Endothelial cell (in vitro differentiated cells): Measurements from ENCODE around the gene TFAP2D. TPM values are rescaled to one million over a fixed set of nuclear protein-coding genes. Genes with fewer than 3 reads are reported as not detected.

Experiments
- DNase-seq: peaks from one replicate; pipeline ENCODE4 v3.0.0; 2021; ENCODE audit warnings: low spot score
- H3K27ac Mint-ChIP-seq: one replicate; pipeline ENCODE4 v1.8.0; 2021; ENCODE audit warnings: mixed read lengths, inconsistent platforms; ENCODE audit not compliant: unreplicated experiment
- H3K27me3 Mint-ChIP-seq: one replicate; pipeline ENCODE4 v1.8.0; 2021; ENCODE audit warnings: mild to moderate bottlenecking, moderate library complexity, mixed read lengths, inconsistent platforms; ENCODE audit not compliant: unreplicated experiment
- H3K36me3 Mint-ChIP-seq: one replicate; pipeline ENCODE4 v1.8.0; 2021; ENCODE audit warnings: mild to moderate bottlenecking, low read depth, mixed read lengths, inconsistent platforms; ENCODE audit not compliant: unreplicated experiment
- H3K4me1 Mint-ChIP-seq: one replicate; pipeline ENCODE4 v1.8.0; 2021; ENCODE audit warnings: mild to moderate bottlenecking, mixed read lengths, inconsistent platforms; ENCODE audit not compliant: unreplicated experiment
- H3K4me3 Mint-ChIP-seq: one replicate; pipeline ENCODE4 v1.8.0; 2021; ENCODE audit warnings: mild to moderate bottlenecking, mixed read lengths, inconsistent platforms; ENCODE audit not compliant: unreplicated experiment
- H3K9me3 Mint-ChIP-seq: one replicate; pipeline ENCODE4 v1.8.0; 2021; ENCODE audit warnings: mixed read lengths, inconsistent platforms; ENCODE audit not compliant: unreplicated experiment
- CTCF ChIP-seq: fragments of 200-600 bp; sonication (generic); IDR thresholded peaks from one replicate; pipeline ENCODE4 v1.5.0; 2021; ENCODE audit warnings: antibody characterized with exemption; ENCODE audit not compliant: unreplicated experiment
- total RNA-seq: library from RNA; stranded (reverse); fragmentation: NEBNext Ultra II Directional; extraction: Animal tissue kit (Norgen Biotek cat#: 25700); gene quantifications from one replicate; pipeline ENCODE4 v1.2.1, GENCODE V29; 2021; ENCODE audit not compliant: unreplicated experiment

TFAP2D gene
- total RNA-seq, 1 donor from 2014 or later: 0.31 TPM

- Mint-ChIP-seq H3K9me3 (no peaks in the 10 kb centered on the region), H3K27ac (no peak overlapping the region), H3K4me1 (no peaks in the 10 kb centered on the region), H3K36me3 (no peaks in the 10 kb centered on the region), H3K4me3 (no peak overlapping the region), H3K27me3 (no peaks in the 10 kb centered on the region)
- TF ChIP-seq CTCF: no peak
- DNase-seq: no peak
These were observed 21.2 kb downstream of the TFAP2D start for GRCh38 chr6:50734488-50734887.

GRCh38 chr6:50742161-50742560, 28.8 kb downstream of the TFAP2D start:
- Mint-ChIP-seq H3K27me3 (no peaks in the 10 kb centered on the region), H3K4me1 (no peaks in the 10 kb centered on the region), H3K27ac (no peak overlapping the region), H3K9me3 (no peaks in the 10 kb centered on the region), H3K4me3 (no peak overlapping the region), H3K36me3 (no peaks in the 10 kb centered on the region)
- TF ChIP-seq CTCF: no peak
- no peak for DNase-seq

GRCh38 chr6:50744976-50745375, 31.6 kb downstream of the TFAP2D start:
- TF ChIP-seq CTCF: no peak
- H3K9me3 Mint-ChIP-seq: no peaks in the 10 kb centered on the region
- H3K4me1 Mint-ChIP-seq: no peaks in the 10 kb centered on the region
- no peaks in the 10 kb centered on the region for H3K27me3 Mint-ChIP-seq
- H3K36me3 Mint-ChIP-seq: no peaks in the 10 kb centered on the region
- no peak overlapping the region for H3K4me3 Mint-ChIP-seq
- no peak for DNase-seq
- no peak overlapping the region for H3K27ac Mint-ChIP-seq

- Mint-ChIP-seq H3K36me3 (no peaks in the 10 kb centered on the region), H3K9me3 (no peaks in the 10 kb centered on the region), H3K27ac (no peak overlapping the region), H3K4me1 (peaks cover 13% of the 10 kb centered on the region), H3K4me3 (no peak overlapping the region), H3K27me3 (no peaks in the 10 kb centered on the region)
- TF ChIP-seq CTCF: no peak
- no peak for DNase-seq
These were observed 49.5 kb downstream of the TFAP2D start for GRCh38 chr6:50762798-50763197.

- Mint-ChIP-seq H3K36me3 (no peaks in the 10 kb centered on the region), H3K27me3 (no peaks in the 10 kb centered on the region), H3K4me3 (no peak overlapping the region), H3K9me3 (no peaks in the 10 kb centered on the region), H3K27ac (no peak overlapping the region), H3K4me1 (peaks cover 15% of the 10 kb centered on the region)
- no peak for TF ChIP-seq CTCF
- DNase-seq: no peak
These were observed 65.4 kb downstream of the TFAP2D start for GRCh38 chr6:50778696-50779095.
